ENCODE results near the gene PCDH18.

GRCh38 chr4:137541876-137542646 lies 9.8 kb upstream of the PCDH18 start:
- TF ChIP-seq, protein P1, sequence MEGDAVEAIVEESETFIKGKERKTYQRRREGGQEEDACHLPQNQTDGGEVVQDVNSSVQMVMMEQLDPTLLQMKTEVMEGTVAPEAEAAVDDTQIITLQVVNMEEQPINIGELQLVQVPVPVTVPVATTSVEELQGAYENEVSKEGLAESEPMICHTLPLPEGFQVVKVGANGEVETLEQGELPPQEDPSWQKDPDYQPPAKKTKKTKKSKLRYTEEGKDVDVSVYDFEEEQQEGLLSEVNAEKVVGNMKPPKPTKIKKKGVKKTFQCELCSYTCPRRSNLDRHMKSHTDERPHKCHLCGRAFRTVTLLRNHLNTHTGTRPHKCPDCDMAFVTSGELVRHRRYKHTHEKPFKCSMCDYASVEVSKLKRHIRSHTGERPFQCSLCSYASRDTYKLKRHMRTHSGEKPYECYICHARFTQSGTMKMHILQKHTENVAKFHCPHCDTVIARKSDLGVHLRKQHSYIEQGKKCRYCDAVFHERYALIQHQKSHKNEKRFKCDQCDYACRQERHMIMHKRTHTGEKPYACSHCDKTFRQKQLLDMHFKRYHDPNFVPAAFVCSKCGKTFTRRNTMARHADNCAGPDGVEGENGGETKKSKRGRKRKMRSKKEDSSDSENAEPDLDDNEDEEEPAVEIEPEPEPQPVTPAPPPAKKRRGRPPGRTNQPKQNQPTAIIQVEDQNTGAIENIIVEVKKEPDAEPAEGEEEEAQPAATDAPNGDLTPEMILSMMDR (IDR thresholded peaks at IDR 0.05) = no peak
- TF ChIP-seq POLR2A (IDR thresholded peaks at IDR 0.05) = no peak
